Glomerular endothelial cell (primary cell): ENCODE data around the gene RPSA. TPM values are rescaled to one million over a fixed set of nuclear protein-coding genes. Genes with fewer than 3 reads are reported as not detected.
"Not testable (repeated sequence)": the region's sequence is repeated elsewhere in the genome, so short reads cannot be mapped to it uniquely, and the experiment has no call there.

Experiments used
- DNase-seq: peaks from one replicate; pipeline ENCODE4 v3.0.0-alpha.2; 2011; ENCODE audit warnings: low read depth, low spot score; ENCODE audit errors: extremely low read depth
- total RNA-seq: library from RNA; depleted of rRNA; stranded (reverse); fragments of >200 nt; gene quantifications from 2 replicates; pipeline ENCODE4 v1.2.3, GENCODE V29; 2015

The RPSA gene
- total RNA-seq, 1 donor from 2014 or later = 742 TPM

- DNase-seq = no peak
Measured at GRCh38 chr3:39453134-39453533, 46.6 kb downstream of the RPSA start.

- not testable (repeated sequence) for DNase-seq
Measured at GRCh38 chr3:39453872-39454271, 47.4 kb downstream of the RPSA start.

- no peak for DNase-seq
Measured at GRCh38 chr3:39454591-39455217, 48.2 kb downstream of the RPSA start.

GRCh38 chr3:39456159-39456558, 49.6 kb downstream of the RPSA start:
- DNase-seq = no peak

- DNase-seq = no peak
Measured at GRCh38 chr3:39457361-39457760, 50.8 kb downstream of the RPSA start.

GRCh38 chr3:39458579-39458978, 52.1 kb downstream of the RPSA start:
- not testable (repeated sequence) for DNase-seq

- no peak for DNase-seq
Measured at GRCh38 chr3:39460677-39461076, 54.2 kb downstream of the RPSA start.

Other genes with a start within 250 kb of the RPSA start
- gene XIRP1, start 214.1 kb upstream of the RPSA start, total RNA-seq = not detected in 2 replicates
- gene CX3CR1, start 126.7 kb upstream of the RPSA start, total RNA-seq = not detected in 2 replicates
- gene CCR8, start 77.0 kb upstream of the RPSA start, total RNA-seq = not detected in 2 replicates
- gene SLC25A38, start 23.4 kb upstream of the RPSA start, total RNA-seq = 17.8 and 27.8 TPM in 2 replicates
- gene MOBP, start 61.0 kb downstream of the RPSA start, total RNA-seq = 0.23 TPM in 1 of 2 replicates, not detected in the other